ENCODE measurements around the gene PPT2. TPM values are rescaled to one million over a fixed set of nuclear protein-coding genes. Genes with fewer than 3 reads are reported as not detected.

Gene PPT2
- total and polyA plus RNA-seq, 2 of the 13 experiments (the other 11 are each of a cell fraction or from before 2014, with no cell fraction given): 39.2 to 61.8 TPM

DNA sequence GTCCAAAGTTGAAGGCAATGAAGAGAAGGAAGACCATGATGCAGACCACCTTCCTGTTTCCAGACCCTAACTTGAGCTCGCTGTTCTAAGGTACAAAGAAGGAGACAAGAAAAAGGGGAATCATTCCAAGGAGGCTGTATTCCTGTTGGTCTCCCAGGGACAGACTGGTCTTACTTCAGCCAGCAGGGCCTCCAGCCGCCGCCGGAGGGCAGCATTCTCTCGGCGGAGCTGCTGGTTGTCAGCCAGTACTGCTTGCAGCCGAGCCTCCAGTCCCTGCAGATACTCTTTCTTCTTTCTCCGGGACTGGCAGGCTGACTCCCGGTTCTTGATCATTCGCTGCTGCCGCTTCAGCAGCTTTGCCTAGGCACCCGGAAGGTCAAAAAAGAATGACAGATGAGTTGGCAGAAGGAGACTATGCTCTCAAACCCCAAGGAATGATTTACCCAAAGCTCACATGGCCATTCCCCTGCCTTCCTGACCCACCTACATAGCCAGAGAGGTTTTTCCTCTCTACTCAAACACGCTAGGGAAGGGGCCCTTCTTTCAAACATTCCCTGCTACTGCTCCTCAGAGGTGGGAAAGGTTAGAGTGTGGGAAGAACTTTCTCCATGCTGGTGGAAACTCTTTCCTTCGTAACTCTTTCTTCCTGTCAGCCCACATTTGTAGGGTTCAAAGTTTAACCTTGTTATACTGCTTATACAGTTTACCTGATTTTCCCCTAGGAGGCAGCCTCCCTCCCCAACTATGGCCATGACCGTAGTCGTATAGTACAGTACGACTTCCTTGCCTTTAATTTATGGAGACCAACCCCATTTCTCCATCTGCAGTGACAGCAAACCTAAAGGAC is 34.9 kb upstream of the PPT2 start (continued):
- TF ChIP-seq, protein P1, sequence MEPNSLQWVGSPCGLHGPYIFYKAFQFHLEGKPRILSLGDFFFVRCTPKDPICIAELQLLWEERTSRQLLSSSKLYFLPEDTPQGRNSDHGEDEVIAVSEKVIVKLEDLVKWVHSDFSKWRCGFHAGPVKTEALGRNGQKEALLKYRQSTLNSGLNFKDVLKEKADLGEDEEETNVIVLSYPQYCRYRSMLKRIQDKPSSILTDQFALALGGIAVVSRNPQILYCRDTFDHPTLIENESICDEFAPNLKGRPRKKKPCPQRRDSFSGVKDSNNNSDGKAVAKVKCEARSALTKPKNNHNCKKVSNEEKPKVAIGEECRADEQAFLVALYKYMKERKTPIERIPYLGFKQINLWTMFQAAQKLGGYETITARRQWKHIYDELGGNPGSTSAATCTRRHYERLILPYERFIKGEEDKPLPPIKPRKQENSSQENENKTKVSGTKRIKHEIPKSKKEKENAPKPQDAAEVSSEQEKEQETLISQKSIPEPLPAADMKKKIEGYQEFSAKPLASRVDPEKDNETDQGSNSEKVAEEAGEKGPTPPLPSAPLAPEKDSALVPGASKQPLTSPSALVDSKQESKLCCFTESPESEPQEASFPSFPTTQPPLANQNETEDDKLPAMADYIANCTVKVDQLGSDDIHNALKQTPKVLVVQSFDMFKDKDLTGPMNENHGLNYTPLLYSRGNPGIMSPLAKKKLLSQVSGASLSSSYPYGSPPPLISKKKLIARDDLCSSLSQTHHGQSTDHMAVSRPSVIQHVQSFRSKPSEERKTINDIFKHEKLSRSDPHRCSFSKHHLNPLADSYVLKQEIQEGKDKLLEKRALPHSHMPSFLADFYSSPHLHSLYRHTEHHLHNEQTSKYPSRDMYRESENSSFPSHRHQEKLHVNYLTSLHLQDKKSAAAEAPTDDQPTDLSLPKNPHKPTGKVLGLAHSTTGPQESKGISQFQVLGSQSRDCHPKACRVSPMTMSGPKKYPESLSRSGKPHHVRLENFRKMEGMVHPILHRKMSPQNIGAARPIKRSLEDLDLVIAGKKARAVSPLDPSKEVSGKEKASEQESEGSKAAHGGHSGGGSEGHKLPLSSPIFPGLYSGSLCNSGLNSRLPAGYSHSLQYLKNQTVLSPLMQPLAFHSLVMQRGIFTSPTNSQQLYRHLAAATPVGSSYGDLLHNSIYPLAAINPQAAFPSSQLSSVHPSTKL (CRISPR knock-in tag; IDR thresholded peaks at IDR 0.05): peak; percentile 42; the same call in 1 of the 2 replicates
- TF ChIP-seq GABPA (IDR thresholded peaks at IDR 0.05; ENCODE audit: low read depth, low read length) (no peak), GABPA (CRISPR knock-in tag; IDR thresholded peaks at IDR 0.05; ENCODE audit: low read depth) (peak; percentile 48), NPAS2 (CRISPR knock-in tag; IDR thresholded peaks at IDR 0.05; ENCODE audit: borderline replicate concordance) (no peak), ZNF230 (CRISPR knock-in tag; IDR thresholded peaks at IDR 0.05) (0 out of 2 replicates have a peak, but pooled peaks have one; percentile 58), YEATS2 (CRISPR knock-in tag; IDR thresholded peaks at IDR 0.05; ENCODE audit: borderline replicate concordance) (peak; percentile 70; the same call in 1 of the 2 replicates), ZNF333 (CRISPR knock-in tag; IDR thresholded peaks at IDR 0.05; ENCODE audit: borderline replicate concordance) (0 out of 2 replicates have a peak, but pooled peaks have one; percentile 32), HINFP (CRISPR knock-in tag; IDR thresholded peaks at IDR 0.05; ENCODE audit: low read depth) (no peak), ZNF337 (CRISPR knock-in tag; IDR thresholded peaks at IDR 0.05; ENCODE audit: borderline replicate concordance, low read depth) (0 out of 2 replicates have a peak, but pooled peaks have one; percentile 31), MEIS2 (CRISPR knock-in tag; IDR thresholded peaks at IDR 0.05) (peak; percentile 82; the same call in 1 of the 2 replicates), ZNF225 (CRISPR knock-in tag; IDR thresholded peaks at IDR 0.05) (peak; percentile 33; the same call in 1 of the 2 replicates), SALL2 (CRISPR knock-in tag; IDR thresholded peaks at IDR 0.05) (peak; percentile 69; the same call in 1 of the 2 replicates), MYC (CRISPR knock-in tag; IDR thresholded peaks at IDR 0.05; ENCODE audit: borderline replicate concordance) (peak; percentile 83), ZNF580 (CRISPR knock-in tag; IDR thresholded peaks at IDR 0.05; ENCODE audit: borderline replicate concordance, low read depth) (peak; percentile 50; the same call in 1 of the 2 replicates), YEATS4 (CRISPR knock-in tag; IDR thresholded peaks at IDR 0.05; ENCODE audit: borderline replicate concordance) (peak; percentile 77), FOXK1 (CRISPR knock-in tag; IDR thresholded peaks at IDR 0.05; ENCODE audit: borderline replicate concordance, low read depth) (no peak; the same call in 1 of the 2 replicates)
- TF ChIP-seq, protein P2, sequence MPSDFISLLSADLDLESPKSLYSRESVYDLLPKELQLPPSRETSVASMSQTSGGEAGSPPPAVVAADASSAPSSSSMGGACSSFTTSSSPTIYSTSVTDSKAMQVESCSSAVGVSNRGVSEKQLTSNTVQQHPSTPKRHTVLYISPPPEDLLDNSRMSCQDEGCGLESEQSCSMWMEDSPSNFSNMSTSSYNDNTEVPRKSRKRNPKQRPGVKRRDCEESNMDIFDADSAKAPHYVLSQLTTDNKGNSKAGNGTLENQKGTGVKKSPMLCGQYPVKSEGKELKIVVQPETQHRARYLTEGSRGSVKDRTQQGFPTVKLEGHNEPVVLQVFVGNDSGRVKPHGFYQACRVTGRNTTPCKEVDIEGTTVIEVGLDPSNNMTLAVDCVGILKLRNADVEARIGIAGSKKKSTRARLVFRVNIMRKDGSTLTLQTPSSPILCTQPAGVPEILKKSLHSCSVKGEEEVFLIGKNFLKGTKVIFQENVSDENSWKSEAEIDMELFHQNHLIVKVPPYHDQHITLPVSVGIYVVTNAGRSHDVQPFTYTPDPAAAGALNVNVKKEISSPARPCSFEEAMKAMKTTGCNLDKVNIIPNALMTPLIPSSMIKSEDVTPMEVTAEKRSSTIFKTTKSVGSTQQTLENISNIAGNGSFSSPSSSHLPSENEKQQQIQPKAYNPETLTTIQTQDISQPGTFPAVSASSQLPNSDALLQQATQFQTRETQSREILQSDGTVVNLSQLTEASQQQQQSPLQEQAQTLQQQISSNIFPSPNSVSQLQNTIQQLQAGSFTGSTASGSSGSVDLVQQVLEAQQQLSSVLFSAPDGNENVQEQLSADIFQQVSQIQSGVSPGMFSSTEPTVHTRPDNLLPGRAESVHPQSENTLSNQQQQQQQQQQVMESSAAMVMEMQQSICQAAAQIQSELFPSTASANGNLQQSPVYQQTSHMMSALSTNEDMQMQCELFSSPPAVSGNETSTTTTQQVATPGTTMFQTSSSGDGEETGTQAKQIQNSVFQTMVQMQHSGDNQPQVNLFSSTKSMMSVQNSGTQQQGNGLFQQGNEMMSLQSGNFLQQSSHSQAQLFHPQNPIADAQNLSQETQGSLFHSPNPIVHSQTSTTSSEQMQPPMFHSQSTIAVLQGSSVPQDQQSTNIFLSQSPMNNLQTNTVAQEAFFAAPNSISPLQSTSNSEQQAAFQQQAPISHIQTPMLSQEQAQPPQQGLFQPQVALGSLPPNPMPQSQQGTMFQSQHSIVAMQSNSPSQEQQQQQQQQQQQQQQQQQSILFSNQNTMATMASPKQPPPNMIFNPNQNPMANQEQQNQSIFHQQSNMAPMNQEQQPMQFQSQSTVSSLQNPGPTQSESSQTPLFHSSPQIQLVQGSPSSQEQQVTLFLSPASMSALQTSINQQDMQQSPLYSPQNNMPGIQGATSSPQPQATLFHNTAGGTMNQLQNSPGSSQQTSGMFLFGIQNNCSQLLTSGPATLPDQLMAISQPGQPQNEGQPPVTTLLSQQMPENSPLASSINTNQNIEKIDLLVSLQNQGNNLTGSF (CRISPR knock-in tag; IDR thresholded peaks at IDR 0.05): 0 out of 2 replicates have a peak, but pooled peaks have one; percentile 43
